DMS79 (cell line): Measurements from ENCODE around the gene FGD4.

ENCODE experiments used
- DNase-seq: peaks from one replicate; lab custom pipeline; 2025; lab: John Stamatoyannopoulos, UW

FGD4 gene

GRCh38 chr12:32606443-32606842, 207.1 kb downstream of the FGD4 start:
- no peak for DNase-seq

- no peak for DNase-seq
These were observed 210.6 kb downstream of the FGD4 start for GRCh38 chr12:32609966-32610365.

- DNase-seq, result no peak
These were observed 212.6 kb downstream of the FGD4 start for GRCh38 chr12:32611986-32612385.

GRCh38 chr12:32612658-32613614, 213.6 kb downstream of the FGD4 start:
- DNase-seq, result no peak

GRCh38 chr12:32615441-32615840, 216.1 kb downstream of the FGD4 start:
- no peak for DNase-seq

GRCh38 chr12:32617534-32617933, 218.2 kb downstream of the FGD4 start:
- DNase-seq, result no peak

- no peak for DNase-seq
These were observed 218.8 kb downstream of the FGD4 start for GRCh38 chr12:32618115-32618514.

- no peak for DNase-seq
These were observed 228.6 kb downstream of the FGD4 start for GRCh38 chr12:32627976-32628375.

- DNase-seq, result no peak
These were observed 242.0 kb downstream of the FGD4 start for GRCh38 chr12:32641287-32641901.

GRCh38 chr12:32644431-32644830, 245.1 kb downstream of the FGD4 start:
- no peak for DNase-seq

GRCh38 chr12:32647275-32647674, 247.9 kb downstream of the FGD4 start:
- no peak for DNase-seq

- DNase-seq, result no peak
These were observed 251.2 kb downstream of the FGD4 start for GRCh38 chr12:32650508-32650907.

GRCh38 chr12:32651151-32651955, 252.0 kb downstream of the FGD4 start:
- no peak for DNase-seq

GRCh38 chr12:32651956-32652210, 252.5 kb downstream of the FGD4 start:
- DNase-seq, result no peak

- DNase-seq, result no peak
These were observed 260.6 kb downstream of the FGD4 start for GRCh38 chr12:32659908-32660440.

GRCh38 chr12:32661706-32662105, 262.3 kb downstream of the FGD4 start:
- DNase-seq, result no peak

GRCh38 chr12:32662665-32663064, 263.3 kb downstream of the FGD4 start:
- no peak for DNase-seq

- no peak for DNase-seq
These were observed 266.7 kb downstream of the FGD4 start for GRCh38 chr12:32666018-32666417.

- DNase-seq, result no peak
These were observed 270.2 kb downstream of the FGD4 start for GRCh38 chr12:32669584-32669983.

- DNase-seq, result no peak
These were observed 272.8 kb downstream of the FGD4 start for GRCh38 chr12:32671930-32672780.

- DNase-seq, result peak; percentile 92
These were observed 279.9 kb downstream of the FGD4 start, which contains the start of gene DNM1L for GRCh38 chr12:32679091-32679919. TSS of gene DNM1L (plus strand) at chr12:32679301. CDS start at chr12:32679364, 63 bp downstream.
